ENCODE data around the gene B3GALT6. TPM values are rescaled to one million over a fixed set of nuclear protein-coding genes. Genes with fewer than 3 reads are reported as not detected.

The B3GALT6 gene
- total and polyA plus RNA-seq, 10 donors = 7.9 to 25.1 (median 18.4) TPM

DNA sequence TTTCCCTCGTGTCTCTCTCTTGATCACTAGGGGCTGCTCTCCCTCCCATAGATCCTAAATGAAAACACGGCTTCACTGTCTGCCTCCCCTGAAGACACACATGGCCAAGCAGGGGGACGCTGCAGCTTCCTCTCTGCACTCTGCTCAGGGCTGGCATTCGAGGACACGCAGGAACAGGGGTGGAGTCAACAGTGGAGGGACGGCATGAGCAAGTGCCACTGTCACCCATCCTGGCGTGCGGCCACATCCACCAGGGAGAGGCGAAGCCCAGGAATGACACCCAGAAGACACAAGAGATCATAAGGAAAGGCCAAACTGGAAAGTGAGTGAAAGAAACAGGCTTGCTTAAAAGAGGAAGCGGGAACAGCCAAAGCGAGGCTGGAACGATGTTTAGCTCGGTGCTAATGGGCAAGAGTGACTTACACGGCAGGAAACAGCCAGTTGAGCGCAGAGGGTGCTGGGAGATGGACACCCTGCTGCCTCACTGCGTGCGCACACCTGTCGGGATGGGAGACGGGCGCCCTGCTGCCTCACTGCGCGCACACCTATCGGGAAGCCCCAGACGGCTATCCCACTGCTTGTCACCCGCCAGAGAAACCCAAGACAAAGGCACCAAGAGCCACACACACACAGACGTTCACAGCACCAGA lies 28.0 kb downstream of the B3GALT6 start:
- intact Hi-C loops (cut with DNase I; ENCODE audit: low total_unique reads) = no loop called here
- Histone ChIP-seq H3K27ac (peak overlapping the region in 6 of 8 donors; percentile 17 to 73 (median 54)), H3K27me3 (replicated peaks in 1 of 7) (no peaks in the 10 kb centered on the region), H3K9me3 (no peaks in the 10 kb centered on the region), H3K4me1 (peaks cover 0 to 65% (median 35%) of the 10 kb centered on the region in 6 donors), H3K36me3 (peaks cover 0 to 100% (median 74%) of the 10 kb centered on the region in 6 donors), H3K4me3 (no peak overlapping the region)
- peak; percentile 75 for DNase-seq
- 58 to 77% (median 63%) methylated on average over 20 to 26 of the region's 26 CpGs for WGBS, 5 donors
- TF ChIP-seq, protein P1, sequence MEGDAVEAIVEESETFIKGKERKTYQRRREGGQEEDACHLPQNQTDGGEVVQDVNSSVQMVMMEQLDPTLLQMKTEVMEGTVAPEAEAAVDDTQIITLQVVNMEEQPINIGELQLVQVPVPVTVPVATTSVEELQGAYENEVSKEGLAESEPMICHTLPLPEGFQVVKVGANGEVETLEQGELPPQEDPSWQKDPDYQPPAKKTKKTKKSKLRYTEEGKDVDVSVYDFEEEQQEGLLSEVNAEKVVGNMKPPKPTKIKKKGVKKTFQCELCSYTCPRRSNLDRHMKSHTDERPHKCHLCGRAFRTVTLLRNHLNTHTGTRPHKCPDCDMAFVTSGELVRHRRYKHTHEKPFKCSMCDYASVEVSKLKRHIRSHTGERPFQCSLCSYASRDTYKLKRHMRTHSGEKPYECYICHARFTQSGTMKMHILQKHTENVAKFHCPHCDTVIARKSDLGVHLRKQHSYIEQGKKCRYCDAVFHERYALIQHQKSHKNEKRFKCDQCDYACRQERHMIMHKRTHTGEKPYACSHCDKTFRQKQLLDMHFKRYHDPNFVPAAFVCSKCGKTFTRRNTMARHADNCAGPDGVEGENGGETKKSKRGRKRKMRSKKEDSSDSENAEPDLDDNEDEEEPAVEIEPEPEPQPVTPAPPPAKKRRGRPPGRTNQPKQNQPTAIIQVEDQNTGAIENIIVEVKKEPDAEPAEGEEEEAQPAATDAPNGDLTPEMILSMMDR (IDR thresholded peaks at IDR 0.05 in 8 of 11, conservative IDR thresholded peaks at IDR 0.05 in 3 of 11) = no peak
- TF ChIP-seq POLR2AphosphoS5 (IDR thresholded peaks at IDR 0.05) (peak in 2 of 3 donors; percentile 36 to 51), POLR2A (IDR thresholded peaks at IDR 0.05) (no peak)

DNA sequence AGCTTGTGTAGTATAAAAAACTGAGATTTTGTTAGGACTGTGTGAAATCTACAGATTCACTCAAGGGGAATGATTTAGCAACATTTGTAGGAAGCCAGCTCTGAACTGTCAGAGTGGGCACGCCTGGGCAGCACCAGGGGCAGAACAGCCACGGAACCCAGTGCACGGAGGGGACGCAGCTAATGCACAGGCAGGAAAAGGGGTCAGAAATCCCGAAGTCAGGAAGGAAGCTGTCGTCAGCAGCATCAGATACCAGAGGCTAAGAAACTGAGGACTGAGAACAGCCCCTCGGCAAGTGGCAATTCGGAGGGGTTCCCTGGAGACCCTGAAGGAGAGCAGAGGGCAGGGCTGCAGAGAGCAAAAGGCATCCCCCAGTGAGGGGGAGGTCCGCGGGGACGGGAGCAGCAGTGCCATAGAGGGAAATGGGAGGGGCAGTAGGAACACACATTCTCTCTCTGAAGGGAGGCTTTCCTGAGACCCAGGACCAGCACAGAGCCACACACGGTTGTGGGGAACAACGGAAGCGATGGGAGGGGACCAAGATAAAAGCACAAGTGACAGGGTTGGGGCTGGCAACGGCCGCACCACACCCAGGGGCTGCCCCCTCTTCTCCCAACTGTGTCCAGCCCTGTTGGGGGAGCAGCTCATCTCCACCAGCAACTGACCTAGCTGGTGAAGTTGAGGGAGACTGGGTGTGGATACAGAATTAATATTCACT lies 29.0 kb downstream of the B3GALT6 start:
- Histone ChIP-seq H3K9me3 (no peaks in the 10 kb centered on the region), H3K4me1 (peaks cover 0 to 68% (median 36%) of the 10 kb centered on the region in 6 donors), H3K27me3 (replicated peaks in 1 of 7) (no peaks in the 10 kb centered on the region), H3K4me3 (no peak overlapping the region), H3K36me3 (peaks cover 0 to 100% (median 71%) of the 10 kb centered on the region in 6 donors), H3K27ac (peak overlapping the region in 7 of 8 donors; percentile 4 to 73 (median 52))
- TF ChIP-seq POLR2AphosphoS5 (IDR thresholded peaks at IDR 0.05) = peak in 2 of 3 donors; percentile 35 to 39
- no peak for TF ChIP-seq POLR2A (IDR thresholded peaks at IDR 0.05)
- 48 to 69% (median 51%) methylated on average over 16 of the region's 16 CpGs for WGBS, 5 donors
- DNase-seq = no peak
- intact Hi-C loops (cut with DNase I; ENCODE audit: low total_unique reads) = no loop called here

DNA sequence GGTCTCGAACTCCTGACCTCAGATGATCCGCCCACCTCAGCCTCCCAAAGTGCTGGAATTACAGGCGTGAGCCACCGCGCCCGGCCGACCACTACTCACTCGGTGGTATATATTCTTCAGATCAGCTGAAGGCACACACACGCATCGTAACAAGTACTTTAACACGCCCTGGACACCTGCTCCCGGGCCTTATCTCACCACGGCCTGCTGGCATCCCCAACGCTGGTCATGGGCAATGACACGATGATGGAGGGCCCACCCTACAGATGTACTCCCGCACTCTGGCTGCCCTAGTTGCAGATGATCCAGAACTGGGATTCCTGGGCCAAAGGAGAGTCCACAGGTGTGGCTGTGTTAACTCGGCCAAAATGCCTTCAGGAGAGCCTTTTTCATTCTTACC lies 30.0 kb downstream of the B3GALT6 start:
- Histone ChIP-seq H3K4me3 (no peak overlapping the region), H3K9me3 (no peaks in the 10 kb centered on the region), H3K27ac (no peak overlapping the region), H3K36me3 (peaks cover 0 to 100% (median 70%) of the 10 kb centered on the region in 6 donors), H3K27me3 (replicated peaks in 1 of 7) (no peaks in the 10 kb centered on the region), H3K4me1 (peaks cover 0 to 68% (median 36%) of the 10 kb centered on the region in 6 donors)
- 95 to 97% (median 96%) methylated on average over 17 of the region's 17 CpGs for WGBS, 5 donors
- intact Hi-C loops (cut with DNase I; ENCODE audit: low total_unique reads) = no loop called here
- TF ChIP-seq POLR2AphosphoS5 (IDR thresholded peaks at IDR 0.05) (no peak), POLR2A (IDR thresholded peaks at IDR 0.05) (no peak)
- TF ChIP-seq, protein P1 (IDR thresholded peaks at IDR 0.05 in 8 of 11, conservative IDR thresholded peaks at IDR 0.05 in 3 of 11) = no peak
- no peak for DNase-seq

DNA sequence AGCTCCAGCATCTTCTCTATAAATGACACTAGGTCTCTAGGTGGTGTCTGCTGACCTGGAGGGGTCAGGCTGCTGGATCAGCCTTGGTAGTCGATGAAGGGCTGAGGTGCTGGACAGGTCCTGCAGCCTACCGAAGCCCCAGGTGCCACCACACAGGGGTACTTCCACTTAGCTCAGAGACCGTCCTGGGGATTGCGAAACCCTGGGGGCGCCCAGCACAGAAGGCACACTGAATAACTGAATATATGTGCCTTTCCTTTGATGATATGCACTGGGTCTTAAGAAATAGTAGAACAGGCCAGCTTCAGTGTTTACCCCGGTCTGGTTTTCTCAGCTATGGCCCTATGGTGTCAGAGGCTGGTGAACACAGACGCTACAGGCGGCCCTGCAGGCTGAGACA lies 30.7 kb downstream of the B3GALT6 start:
- Histone ChIP-seq H3K27me3 (replicated peaks in 1 of 7) (no peaks in the 10 kb centered on the region), H3K4me3 (no peak overlapping the region), H3K36me3 (peaks cover 0 to 100% (median 77%) of the 10 kb centered on the region in 6 donors), H3K9me3 (no peaks in the 10 kb centered on the region), H3K27ac (no peak overlapping the region), H3K4me1 (peaks cover 0 to 74% (median 36%) of the 10 kb centered on the region in 6 donors)
- WGBS, 5 donors = 82 to 95% (median 87%) methylated on average over 5 to 8 of the region's 8 CpGs
- DNase-seq = no peak
- no peak for TF ChIP-seq POLR2A (IDR thresholded peaks at IDR 0.05)
- intact Hi-C loops (cut with DNase I; ENCODE audit: low total_unique reads) = no loop called here

DNA sequence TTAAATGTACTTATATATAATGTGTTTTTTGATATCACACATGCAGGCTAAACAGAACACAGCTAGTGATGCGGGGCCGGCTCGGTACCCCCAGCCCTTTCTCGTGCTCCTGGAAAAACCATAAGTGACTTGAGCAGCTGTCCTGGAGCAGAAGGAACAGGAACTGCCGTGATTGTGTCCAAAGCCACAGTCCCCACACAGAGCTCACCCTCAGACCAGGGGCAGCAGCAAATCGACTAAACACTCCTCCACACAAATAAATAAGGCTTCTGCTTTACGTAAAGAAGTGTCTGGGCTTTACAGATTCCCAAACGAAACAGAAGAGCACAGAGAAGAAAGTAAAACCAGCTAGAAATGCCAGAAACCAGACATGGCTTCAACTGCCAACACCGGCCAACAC lies 32.0 kb downstream of the B3GALT6 start:
- DNase-seq = no peak
- 83 to 93% (median 89%) methylated on average over 9 of the region's 9 CpGs for WGBS, 5 donors
- TF ChIP-seq POLR2AphosphoS5 (IDR thresholded peaks at IDR 0.05) = no peak
- TF ChIP-seq POLR2A (IDR thresholded peaks at IDR 0.05) = no peak
- TF ChIP-seq, protein P1 (IDR thresholded peaks at IDR 0.05 in 8 of 11, conservative IDR thresholded peaks at IDR 0.05 in 3 of 11) = no peak
- Histone ChIP-seq H3K4me1 (peaks cover 0 to 78% (median 37%) of the 10 kb centered on the region in 6 donors), H3K9me3 (no peaks in the 10 kb centered on the region), H3K27me3 (replicated peaks in 1 of 7) (no peaks in the 10 kb centered on the region), H3K4me3 (no peak overlapping the region), H3K27ac (no peak overlapping the region), H3K36me3 (peaks cover 0 to 99% (median 80%) of the 10 kb centered on the region in 6 donors)
- intact Hi-C loops (cut with DNase I; ENCODE audit: low total_unique reads) = no loop called here

All from spleen (tissue), 11 donors.